Liver (tissue), 9 donors: ENCODE measurements around the gene DAPP1. TPM values are rescaled to one million over a fixed set of nuclear protein-coding genes. Genes with fewer than 3 reads are reported as not detected.

Source experiments
- DNase-seq: peaks from one replicate; pipeline ENCODE4 v3.0.0-alpha.2; 2017; ENCODE audit warnings: low spot score
- H3K27ac ChIP-seq, 2 donors: one replicate each; pipeline ENCODE4 v1.7.0; 2013; ENCODE audit warnings: inconsistent platforms in 2 of 2, low read length in 2 of 2, control low read depth in 1 of 2, low read depth in 1 of 2, mild to moderate bottlenecking in 1 of 2
- H3K27me3 ChIP-seq, 4 donors: one replicate each; pipeline versions ENCODE4 v1.6.1 to v1.7.0; 2013; ENCODE audit warnings: low read length in 3 of 4, inconsistent platforms in 1 of 4, mild to moderate bottlenecking in 1 of 4, moderate library complexity in 1 of 4; ENCODE audit not compliant: control insufficient read depth in 4 of 4, insufficient read depth in 4 of 4
- H3K36me3 ChIP-seq, 4 donors: one replicate each; pipeline versions ENCODE4 v1.6.1 to v1.7.0; 2013; ENCODE audit warnings: low read length in 3 of 4, mild to moderate bottlenecking in 3 of 4, low read depth in 1 of 4, moderate library complexity in 1 of 4; ENCODE audit not compliant: control insufficient read depth in 4 of 4, insufficient read depth in 3 of 4
- H3K4me1 ChIP-seq, 4 donors: one replicate each; pipeline versions ENCODE4 v1.6.1 to v1.7.0; 2013; ENCODE audit warnings: low read length in 3 of 4, mild to moderate bottlenecking in 3 of 4, moderate library complexity in 1 of 4; ENCODE audit not compliant: control insufficient read depth in 4 of 4, insufficient read depth in 4 of 4
- H3K4me3 ChIP-seq, 3 donors: one replicate each; pipeline versions ENCODE4 v1.6.1 to v1.7.0; 2013; ENCODE audit warnings: low read length in 3 of 3, control low read depth in 1 of 3, low read depth in 1 of 3, mild to moderate bottlenecking in 1 of 3
- H3K9ac ChIP-seq, 2 donors: one replicate each; pipeline ENCODE4 v1.7.0; 2013; ENCODE audit warnings: low read length in 2 of 2, mild to moderate bottlenecking in 2 of 2, moderate library complexity in 2 of 2, control low read depth in 1 of 2, low read depth in 1 of 2
- H3K9me3 ChIP-seq, 4 donors: one replicate each; pipeline versions ENCODE4 v1.6.1 to v1.7.0; 2013; ENCODE audit warnings: low read length in 3 of 4; ENCODE audit not compliant: control insufficient read depth in 4 of 4
- EGR1 ChIP-seq, 2 donors: IDR thresholded peaks; 2 replicates each; pipeline ENCODE4 v1.6.1; 2016 to 2018; ENCODE audit warnings: antibody characterized with exemption in 2 of 2, low read depth in 2 of 2
- FOXA1 ChIP-seq: IDR thresholded peaks from 2 replicates; pipeline ENCODE4 v1.6.1; 2016; ENCODE audit warnings: antibody characterized with exemption
- FOXA2 ChIP-seq: IDR thresholded peaks from 2 replicates; pipeline ENCODE4 v1.6.1; 2016; ENCODE audit warnings: antibody characterized with exemption
- GABPA ChIP-seq, 2 donors: IDR thresholded peaks in 1 of 2; conservative IDR thresholded peaks in 1 of 2; 2 replicates each; pipeline ENCODE4 v1.6.1; 2016; ENCODE audit warnings: antibody characterized with exemption in 2 of 2, mild to moderate bottlenecking in 1 of 2, moderate library complexity in 1 of 2
- HNF4A ChIP-seq, 2 donors: conservative IDR thresholded peaks; 2 replicates each; pipeline ENCODE4 v1.6.1; 2016; ENCODE audit warnings: antibody characterized with exemption in 2 of 2, mild to moderate bottlenecking in 2 of 2
- HNF4G ChIP-seq: IDR thresholded peaks from 2 replicates; pipeline ENCODE4 v1.6.1; 2016; ENCODE audit warnings: antibody characterized with exemption
- JUND ChIP-seq, 2 donors: IDR thresholded peaks; 2 replicates each; pipeline ENCODE4 v1.6.1; 2016; ENCODE audit warnings: antibody characterized with exemption in 2 of 2
- NR2F2 ChIP-seq: IDR thresholded peaks from 2 replicates; pipeline ENCODE4 v1.6.1; 2016; ENCODE audit warnings: antibody characterized with exemption
- RAD21 ChIP-seq, 2 donors: IDR thresholded peaks; 2 replicates each; pipeline ENCODE4 v1.6.1; 2016; ENCODE audit warnings: antibody characterized with exemption in 2 of 2, mild to moderate bottlenecking in 2 of 2
- RXRA ChIP-seq, 2 donors: IDR thresholded peaks; 2 replicates each; pipeline ENCODE4 v1.6.1; 2017 to 2018; ENCODE audit warnings: antibody characterized with exemption in 2 of 2, mild to moderate bottlenecking in 1 of 2
- SP1 ChIP-seq: IDR thresholded peaks from 2 replicates; pipeline ENCODE4 v1.6.1; 2018; ENCODE audit warnings: antibody characterized with exemption, mild to moderate bottlenecking
- TAF1 ChIP-seq: conservative IDR thresholded peaks from 2 replicates; pipeline ENCODE4 v1.6.1; 2016; ENCODE audit warnings: antibody characterized with exemption, mild to moderate bottlenecking
- YY1 ChIP-seq: IDR thresholded peaks from 2 replicates; pipeline ENCODE4 v1.6.1; 2016; ENCODE audit warnings: antibody characterized with exemption, mild to moderate bottlenecking
- WGBS: extraction: QIAGEN DNeasy Blood & Tissue Kit; methylation state at CpG from one replicate; pipeline ENCODE4 v1.1.7; 2013; 5-methylcytosine and 5-hydroxymethylcytosine counted together
- polyA plus RNA-seq, 2 donors: library from polyadenylated mRNA; stranded (reverse) in 1 of 2; unstranded in 1 of 2; fragments of 200-250 nt in 1 of 2; fragments of >200 nt in 1 of 2; fragmentation: Nextera tagmentation in 1 of 2; extraction: Ambion mirVana in 1 of 2; gene quantifications; one replicate each; pipeline versions ENCODE4 v1.2.1 to v1.2.3, GENCODE V29; 2013 to 2015
- total RNA-seq, 2 donors: library from RNA; depleted of rRNA; stranded (reverse); fragments of >200 nt; gene quantifications; one replicate each; pipeline ENCODE4 v1.2.3, GENCODE V29; 2014
- TF ChIP-seq, protein P1 (sequence below): IDR thresholded peaks from 2 replicates; pipeline ENCODE4 v1.6.1; 2016; ENCODE audit warnings: antibody characterized with exemption
- TF ChIP-seq, protein P2 (sequence below): IDR thresholded peaks from 2 replicates; pipeline ENCODE4 v1.6.1; 2016; ENCODE audit warnings: antibody characterized with exemption
- TF ChIP-seq, protein P3 (sequence below): IDR thresholded peaks from 2 replicates; pipeline ENCODE4 v1.6.1; 2016; ENCODE audit warnings: antibody characterized with exemption
- TF ChIP-seq, protein P4 (sequence below): IDR thresholded peaks from 2 replicates; pipeline ENCODE4 v1.6.1; 2016; ENCODE audit warnings: antibody characterized with exemption, mild to moderate bottlenecking
- TF ChIP-seq, protein P5 (sequence below): fragments of 150-350 bp; IDR thresholded peaks from 2 replicates; pipeline ENCODE4 v1.5.1; 2017; ENCODE audit warnings: improper control_type of control experiment, low read depth, low read length; ENCODE audit not compliant: missing input control
- donor health status: healthy.
- donor health status: healthy.
- donor health status: healthy.
- donor health status: healthy.
- donor health status: healthy.

DAPP1 gene
- total and polyA plus RNA-seq, 4 donors, result 0.53 to 4.8 (median 0.91) TPM

DNA sequence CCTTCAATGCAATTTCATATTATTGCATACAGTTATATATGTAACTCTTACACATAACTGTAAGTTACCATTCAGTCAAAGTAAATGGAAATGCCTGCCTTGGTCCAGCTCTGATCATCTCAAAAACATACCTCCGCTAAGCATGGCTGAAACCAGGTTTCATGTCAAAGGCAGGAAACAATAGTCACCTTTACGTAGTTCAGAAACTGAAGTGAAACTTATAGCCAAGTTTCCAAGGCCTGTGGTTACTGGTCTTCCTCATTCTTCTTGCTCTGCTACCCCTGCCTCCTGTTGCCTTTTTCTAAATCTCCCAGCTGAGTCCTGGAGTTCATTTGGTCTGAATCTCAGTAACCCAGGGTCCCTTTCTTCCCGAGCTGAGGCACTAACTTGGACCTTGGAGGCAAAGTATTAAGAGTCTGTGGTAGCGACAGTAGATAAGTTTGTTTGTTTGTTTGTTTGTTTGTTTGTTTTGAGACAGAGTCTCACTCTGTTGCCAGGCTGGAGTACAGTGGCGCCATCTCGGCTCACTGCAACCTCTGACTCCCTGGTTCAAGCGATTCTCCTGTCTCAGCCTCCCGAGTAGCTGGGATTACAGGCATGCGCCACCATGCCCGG lies 30.8 kb downstream of the DAPP1 start (continued):
- TF ChIP-seq, protein P1, sequence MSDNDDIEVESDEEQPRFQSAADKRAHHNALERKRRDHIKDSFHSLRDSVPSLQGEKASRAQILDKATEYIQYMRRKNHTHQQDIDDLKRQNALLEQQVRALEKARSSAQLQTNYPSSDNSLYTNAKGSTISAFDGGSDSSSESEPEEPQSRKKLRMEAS, result no peak
- TF ChIP-seq, protein P2, sequence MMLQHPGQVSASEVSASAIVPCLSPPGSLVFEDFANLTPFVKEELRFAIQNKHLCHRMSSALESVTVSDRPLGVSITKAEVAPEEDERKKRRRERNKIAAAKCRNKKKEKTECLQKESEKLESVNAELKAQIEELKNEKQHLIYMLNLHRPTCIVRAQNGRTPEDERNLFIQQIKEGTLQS, result no peak

DNA sequence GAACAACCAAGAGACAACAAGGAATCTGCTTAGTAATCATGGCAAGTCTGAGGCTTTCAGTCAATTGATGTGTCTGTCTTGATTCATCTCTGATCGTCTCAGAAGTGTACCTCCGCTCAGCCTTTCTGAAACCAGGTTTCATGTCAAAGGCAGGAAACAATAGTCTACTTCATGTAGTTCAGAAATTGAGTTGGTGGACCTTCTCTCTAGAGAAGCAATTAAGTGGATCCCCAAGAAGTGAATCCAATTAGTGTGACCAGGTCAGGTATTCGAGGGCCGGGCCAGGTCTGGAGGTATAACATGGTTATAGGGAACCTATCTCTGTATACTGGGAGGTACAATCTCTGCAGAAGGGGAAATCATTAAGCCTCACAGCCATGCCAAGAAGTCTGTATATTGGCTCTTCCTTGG lies 32.0 kb downstream of the DAPP1 start:
- no peak for DNase-seq
- Histone ChIP-seq H3K9me3 (no peaks in the 10 kb centered on the region), H3K4me1 (no peaks in the 10 kb centered on the region), H3K27me3 (no peaks in the 10 kb centered on the region), H3K36me3 (no peaks in the 10 kb centered on the region), H3K27ac (no peak overlapping the region), H3K4me3 (no peak overlapping the region), H3K9ac (no peak overlapping the region)
- TF ChIP-seq FOXA1 (no peak), RXRA (IDR thresholded peaks at IDR 0.05) (no peak), JUND (IDR thresholded peaks at IDR 0.05) (no peak), NR2F2 (no peak), TAF1 (no peak), RAD21 (IDR thresholded peaks at IDR 0.05) (no peak), FOXA2 (no peak), SP1 (no peak), EGR1 (IDR thresholded peaks at IDR 0.05; ENCODE audit: low read depth in 2 of 2) (no peak), YY1 (no peak), HNF4G (no peak), GABPA (IDR thresholded peaks at IDR 0.05 in 1 of 2, conservative IDR thresholded peaks at IDR 0.05 in 1 of 2) (no peak), HNF4A (conservative IDR thresholded peaks at IDR 0.05) (no peak)
- TF ChIP-seq, protein P3, sequence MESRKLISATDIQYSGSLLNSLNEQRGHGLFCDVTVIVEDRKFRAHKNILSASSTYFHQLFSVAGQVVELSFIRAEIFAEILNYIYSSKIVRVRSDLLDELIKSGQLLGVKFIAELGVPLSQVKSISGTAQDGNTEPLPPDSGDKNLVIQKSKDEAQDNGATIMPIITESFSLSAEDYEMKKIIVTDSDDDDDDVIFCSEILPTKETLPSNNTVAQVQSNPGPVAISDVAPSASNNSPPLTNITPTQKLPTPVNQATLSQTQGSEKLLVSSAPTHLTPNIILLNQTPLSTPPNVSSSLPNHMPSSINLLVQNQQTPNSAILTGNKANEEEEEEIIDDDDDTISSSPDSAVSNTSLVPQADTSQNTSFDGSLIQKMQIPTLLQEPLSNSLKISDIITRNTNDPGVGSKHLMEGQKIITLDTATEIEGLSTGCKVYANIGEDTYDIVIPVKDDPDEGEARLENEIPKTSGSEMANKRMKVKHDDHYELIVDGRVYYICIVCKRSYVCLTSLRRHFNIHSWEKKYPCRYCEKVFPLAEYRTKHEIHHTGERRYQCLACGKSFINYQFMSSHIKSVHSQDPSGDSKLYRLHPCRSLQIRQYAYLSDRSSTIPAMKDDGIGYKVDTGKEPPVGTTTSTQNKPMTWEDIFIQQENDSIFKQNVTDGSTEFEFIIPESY, result no peak
- TF ChIP-seq, protein P1, result no peak
- TF ChIP-seq, protein P4, sequence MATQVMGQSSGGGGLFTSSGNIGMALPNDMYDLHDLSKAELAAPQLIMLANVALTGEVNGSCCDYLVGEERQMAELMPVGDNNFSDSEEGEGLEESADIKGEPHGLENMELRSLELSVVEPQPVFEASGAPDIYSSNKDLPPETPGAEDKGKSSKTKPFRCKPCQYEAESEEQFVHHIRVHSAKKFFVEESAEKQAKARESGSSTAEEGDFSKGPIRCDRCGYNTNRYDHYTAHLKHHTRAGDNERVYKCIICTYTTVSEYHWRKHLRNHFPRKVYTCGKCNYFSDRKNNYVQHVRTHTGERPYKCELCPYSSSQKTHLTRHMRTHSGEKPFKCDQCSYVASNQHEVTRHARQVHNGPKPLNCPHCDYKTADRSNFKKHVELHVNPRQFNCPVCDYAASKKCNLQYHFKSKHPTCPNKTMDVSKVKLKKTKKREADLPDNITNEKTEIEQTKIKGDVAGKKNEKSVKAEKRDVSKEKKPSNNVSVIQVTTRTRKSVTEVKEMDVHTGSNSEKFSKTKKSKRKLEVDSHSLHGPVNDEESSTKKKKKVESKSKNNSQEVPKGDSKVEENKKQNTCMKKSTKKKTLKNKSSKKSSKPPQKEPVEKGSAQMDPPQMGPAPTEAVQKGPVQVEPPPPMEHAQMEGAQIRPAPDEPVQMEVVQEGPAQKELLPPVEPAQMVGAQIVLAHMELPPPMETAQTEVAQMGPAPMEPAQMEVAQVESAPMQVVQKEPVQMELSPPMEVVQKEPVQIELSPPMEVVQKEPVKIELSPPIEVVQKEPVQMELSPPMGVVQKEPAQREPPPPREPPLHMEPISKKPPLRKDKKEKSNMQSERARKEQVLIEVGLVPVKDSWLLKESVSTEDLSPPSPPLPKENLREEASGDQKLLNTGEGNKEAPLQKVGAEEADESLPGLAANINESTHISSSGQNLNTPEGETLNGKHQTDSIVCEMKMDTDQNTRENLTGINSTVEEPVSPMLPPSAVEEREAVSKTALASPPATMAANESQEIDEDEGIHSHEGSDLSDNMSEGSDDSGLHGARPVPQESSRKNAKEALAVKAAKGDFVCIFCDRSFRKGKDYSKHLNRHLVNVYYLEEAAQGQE, result no peak
- TF ChIP-seq, protein P2, result no peak
- TF ChIP-seq, protein P5, sequence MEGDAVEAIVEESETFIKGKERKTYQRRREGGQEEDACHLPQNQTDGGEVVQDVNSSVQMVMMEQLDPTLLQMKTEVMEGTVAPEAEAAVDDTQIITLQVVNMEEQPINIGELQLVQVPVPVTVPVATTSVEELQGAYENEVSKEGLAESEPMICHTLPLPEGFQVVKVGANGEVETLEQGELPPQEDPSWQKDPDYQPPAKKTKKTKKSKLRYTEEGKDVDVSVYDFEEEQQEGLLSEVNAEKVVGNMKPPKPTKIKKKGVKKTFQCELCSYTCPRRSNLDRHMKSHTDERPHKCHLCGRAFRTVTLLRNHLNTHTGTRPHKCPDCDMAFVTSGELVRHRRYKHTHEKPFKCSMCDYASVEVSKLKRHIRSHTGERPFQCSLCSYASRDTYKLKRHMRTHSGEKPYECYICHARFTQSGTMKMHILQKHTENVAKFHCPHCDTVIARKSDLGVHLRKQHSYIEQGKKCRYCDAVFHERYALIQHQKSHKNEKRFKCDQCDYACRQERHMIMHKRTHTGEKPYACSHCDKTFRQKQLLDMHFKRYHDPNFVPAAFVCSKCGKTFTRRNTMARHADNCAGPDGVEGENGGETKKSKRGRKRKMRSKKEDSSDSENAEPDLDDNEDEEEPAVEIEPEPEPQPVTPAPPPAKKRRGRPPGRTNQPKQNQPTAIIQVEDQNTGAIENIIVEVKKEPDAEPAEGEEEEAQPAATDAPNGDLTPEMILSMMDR, result no peak
- WGBS, result 92% methylated on average over 4 of the region's 4 CpGs
